RCC 7860 (cell line): ENCODE data around the gene NECTIN2.
"Not testable (repeated sequence)": the region's sequence is repeated elsewhere in the genome, so short reads cannot be mapped to it uniquely, and the experiment has no call there.

Experiments used
- DNase-seq: peaks from one replicate; pipeline ENCODE4 v3.0.0-alpha.2; 2015; ENCODE audit warnings: low spot score
- FAIRE-seq: peaks from 2 replicates; lab custom pipeline; 2012; peaks lifted over from hg19 to GRCh38; lab: Jason Lieb, UNC

The NECTIN2 gene

GRCh38 chr19:44904426-44904994 lies 58.4 kb downstream of the NECTIN2 start:
- DNase-seq, result no peak
- FAIRE-seq, result no peak

- DNase-seq (no peak), FAIRE-seq (no peak)
These were observed 59.5 kb downstream of the NECTIN2 start, which contains the start of gene APOE for GRCh38 chr19:44905437-44906160. Gene APOE, plus strand, starts transcription at chr19:44905796. Its CDS starts 829 bp downstream, at chr19:44906625.

- DNase-seq, result no peak
- no peak for FAIRE-seq
These were observed 61.5 kb downstream of the NECTIN2 start for GRCh38 chr19:44907613-44908012.

- DNase-seq, result no peak
- FAIRE-seq, result no peak
These were observed 62.2 kb downstream of the NECTIN2 start for GRCh38 chr19:44908074-44908835.

GRCh38 chr19:44908836-44909261 lies 62.8 kb downstream of the NECTIN2 start:
- DNase-seq, result no peak
- no peak for FAIRE-seq

- DNase-seq (no peak), FAIRE-seq (no peak)
These were observed 63.7 kb downstream of the NECTIN2 start for GRCh38 chr19:44909775-44910174.

- not testable (repeated sequence) for FAIRE-seq, DNase-seq
These were observed 65.8 kb downstream of the NECTIN2 start for GRCh38 chr19:44911896-44912295.

- FAIRE-seq (no peak), DNase-seq (no peak)
These were observed 66.8 kb downstream of the NECTIN2 start for GRCh38 chr19:44912854-44913253.

GRCh38 chr19:44913512-44914432 lies 67.7 kb downstream of the NECTIN2 start:
- FAIRE-seq, DNase-seq: not testable (repeated sequence)

GRCh38 chr19:44914433-44915206 lies 68.5 kb downstream of the NECTIN2 start, which contains the start of gene APOC1:
Gene APOC1, plus strand, starts transcription at chr19:44914608. Its CDS starts 284 bp downstream, at chr19:44914892.
- not testable (repeated sequence) for FAIRE-seq
- peak; percentile 43 for DNase-seq

GRCh38 chr19:44924243-44924725 lies 78.2 kb downstream of the NECTIN2 start:
- FAIRE-seq, result no peak
- DNase-seq, result no peak

GRCh38 chr19:44925114-44925891 lies 79.2 kb downstream of the NECTIN2 start:
- FAIRE-seq (no peak), DNase-seq (no peak)

- not testable (repeated sequence) for FAIRE-seq, DNase-seq
These were observed 80.4 kb downstream of the NECTIN2 start for GRCh38 chr19:44926245-44927077.

- no peak for FAIRE-seq
- DNase-seq, result no peak
These were observed 81.6 kb downstream of the NECTIN2 start for GRCh38 chr19:44927746-44928145.

GRCh38 chr19:44930088-44930487 lies 84.0 kb downstream of the NECTIN2 start:
- FAIRE-seq, result no peak
- no peak for DNase-seq

- FAIRE-seq, result no peak
- DNase-seq, result no peak
These were observed 85.4 kb downstream of the NECTIN2 start for GRCh38 chr19:44931541-44931940.
